ENCODE data around the gene MAP1LC3A.
A peak's percentile ranks its signal among the peaks of the same experiment; 100 is the strongest.
"Not testable (repeated sequence)": the region's sequence is repeated elsewhere in the genome, so short reads cannot be mapped to it uniquely, and the experiment has no call there.

The MAP1LC3A gene

DNA sequence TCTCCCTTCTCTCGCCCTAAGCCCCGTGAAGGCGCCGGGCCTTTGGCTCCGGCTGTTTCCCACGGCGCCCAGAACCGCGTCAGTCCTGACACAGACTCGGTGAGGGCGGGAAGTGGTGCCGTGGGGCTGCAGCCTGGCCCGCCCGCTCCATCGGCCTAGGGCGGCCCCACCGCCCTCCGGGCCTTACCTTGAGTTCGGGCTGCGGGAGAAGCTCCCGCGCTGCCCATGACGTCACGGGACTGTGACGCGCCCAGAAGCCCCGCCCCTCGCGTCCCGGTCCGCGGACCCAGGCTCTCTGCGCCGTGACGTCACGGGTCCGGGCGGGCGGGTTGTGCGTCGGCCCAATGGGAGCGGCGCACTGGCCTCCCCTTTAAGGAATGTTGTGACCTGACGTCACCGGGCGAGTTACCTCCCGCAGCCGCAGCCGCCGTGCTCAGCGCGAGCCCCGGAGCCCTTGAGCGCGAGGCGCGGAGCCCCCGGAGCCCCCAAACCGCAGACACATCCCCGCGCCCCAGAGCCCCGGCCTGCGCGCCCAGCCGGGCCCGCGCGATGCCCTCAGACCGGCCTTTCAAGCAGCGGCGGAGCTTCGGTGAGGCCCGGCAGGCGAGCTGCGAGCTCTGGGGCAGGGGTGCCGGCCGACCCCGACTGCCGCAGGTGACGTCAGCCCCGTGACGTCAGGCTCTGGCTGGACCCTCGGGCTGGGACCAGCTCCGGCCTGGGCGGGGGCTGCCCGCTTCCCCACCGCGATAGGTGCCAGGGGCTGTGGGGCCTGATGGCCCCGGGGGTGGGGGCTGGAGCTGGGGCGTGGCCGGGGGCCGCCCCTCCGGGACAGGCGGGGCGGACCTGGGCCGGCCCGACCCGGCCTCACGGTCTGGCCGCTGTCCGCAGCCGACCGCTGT lies at the start of gene MAP1LC3A:
MAP1LC3A (plus strand) TSS at position 399 of the 899 bp plus-strand sequence; CDS start at position 550, 151 bp downstream.
- peak; percentile 96 for DNase-seq

DNA sequence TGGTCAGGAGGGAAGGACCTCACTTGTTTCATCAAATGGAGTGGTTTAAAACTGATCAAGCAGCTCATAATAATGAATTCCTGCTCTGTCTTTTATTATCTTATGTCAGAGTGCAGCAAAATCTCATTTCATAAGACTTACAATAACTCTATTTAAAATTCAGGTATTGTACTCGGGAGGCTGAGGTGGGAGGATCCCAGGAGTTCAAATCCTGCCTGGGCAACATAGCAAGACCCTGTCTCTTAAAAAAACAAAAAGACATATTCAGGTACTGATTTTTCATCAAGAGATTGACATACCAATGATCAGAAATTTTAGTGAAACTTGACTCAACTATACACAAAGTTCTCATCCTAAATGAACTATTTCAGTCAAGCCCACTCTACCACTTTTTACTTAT lies 47.9 kb upstream of the MAP1LC3A start:
- DNase-seq = no peak

DNA sequence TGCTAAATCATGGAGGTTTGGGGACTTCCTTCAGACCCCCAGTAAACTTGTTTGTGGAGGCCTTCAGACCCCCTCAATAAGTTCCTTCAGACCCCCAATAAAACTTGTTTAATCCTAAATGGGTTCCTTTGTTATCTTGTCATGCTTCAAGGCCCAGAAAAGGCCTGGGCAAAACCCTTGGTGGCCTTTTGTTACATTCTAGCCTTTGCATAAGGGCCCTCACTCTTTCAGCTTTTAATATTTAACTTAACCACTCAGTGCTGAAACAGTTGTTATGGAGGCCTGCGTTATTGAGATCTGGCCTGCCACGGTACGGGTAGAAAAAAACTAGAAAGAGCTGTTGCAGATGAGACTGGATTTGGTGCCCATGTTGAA lies 46.6 kb upstream of the MAP1LC3A start:
- no peak for DNase-seq

DNA sequence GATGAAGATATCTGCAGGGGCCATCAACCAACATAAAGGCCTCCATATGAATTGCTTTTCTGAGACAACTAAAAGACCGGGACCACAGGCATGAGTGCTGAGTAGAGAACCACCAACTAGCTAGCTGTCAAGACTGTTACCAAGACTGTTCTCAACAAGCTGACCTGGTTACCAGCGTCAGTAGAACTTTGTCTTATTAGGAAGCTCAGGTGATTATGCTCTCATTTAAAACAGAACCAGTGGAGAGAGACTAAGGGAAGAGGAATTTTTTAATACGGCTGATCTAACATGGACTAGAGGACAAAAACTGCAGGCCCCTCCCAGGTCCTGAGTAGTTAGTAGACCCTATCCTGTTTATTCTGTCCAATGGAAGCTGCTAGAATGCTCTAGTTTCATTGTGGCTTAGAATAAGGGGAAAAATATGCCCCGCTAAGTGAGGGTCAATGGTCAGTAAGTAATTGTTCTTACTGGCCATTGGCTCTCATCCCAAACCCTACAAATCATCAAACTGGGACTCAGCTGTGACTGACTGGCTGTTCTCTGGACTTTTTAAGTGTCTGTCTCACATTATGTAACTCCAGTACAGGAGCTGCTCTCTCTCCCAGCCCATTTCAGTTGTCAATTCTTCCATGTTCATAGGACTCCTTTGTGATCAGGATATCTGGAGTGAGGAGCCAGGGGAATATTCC lies 46.1 kb upstream of the MAP1LC3A start:
- no peak for DNase-seq

DNA sequence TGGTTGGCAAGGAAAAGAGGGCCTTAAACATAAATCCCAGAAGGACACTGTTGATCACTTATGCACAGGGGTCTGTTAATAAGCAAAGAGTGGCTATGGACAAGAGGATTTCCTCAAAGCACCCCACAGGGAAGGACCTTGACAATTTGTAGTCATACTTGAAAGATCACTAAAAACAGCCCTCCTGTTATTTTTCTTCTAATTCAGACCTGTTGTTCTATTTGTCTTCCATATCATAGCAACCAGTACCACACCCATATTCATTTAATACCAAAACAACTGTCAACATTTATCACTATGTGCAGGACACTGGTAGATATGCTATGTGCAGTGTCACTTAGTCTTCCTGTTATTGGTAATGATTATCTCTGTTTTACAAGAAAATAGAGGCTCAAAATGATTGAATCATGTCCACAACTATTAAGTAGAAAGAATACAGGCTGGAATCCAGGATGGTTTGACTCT lies 45.5 kb upstream of the MAP1LC3A start:
- DNase-seq = peak in 1 of 2 donors; percentile 43

DNA sequence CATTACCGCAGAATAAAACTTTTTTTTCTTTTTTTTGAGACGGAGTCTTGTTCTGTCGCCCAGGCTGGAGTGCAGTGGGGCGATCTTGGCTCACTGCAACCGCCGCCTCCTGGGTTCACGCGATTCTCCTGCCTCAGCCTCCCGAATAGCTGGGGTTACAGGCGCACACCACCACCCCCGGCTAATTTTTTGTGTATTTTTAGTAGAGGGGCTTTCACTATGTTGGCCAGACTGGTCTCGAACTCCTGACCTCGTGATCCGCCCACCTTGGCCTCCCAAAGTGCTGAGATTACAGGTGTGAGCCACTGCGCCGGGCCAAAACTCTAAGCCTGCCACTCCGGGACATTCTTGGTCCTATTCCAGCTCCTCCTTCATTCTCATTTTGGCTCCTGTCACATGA lies 44.5 kb upstream of the MAP1LC3A start:
- not testable (repeated sequence) for DNase-seq

DNA sequence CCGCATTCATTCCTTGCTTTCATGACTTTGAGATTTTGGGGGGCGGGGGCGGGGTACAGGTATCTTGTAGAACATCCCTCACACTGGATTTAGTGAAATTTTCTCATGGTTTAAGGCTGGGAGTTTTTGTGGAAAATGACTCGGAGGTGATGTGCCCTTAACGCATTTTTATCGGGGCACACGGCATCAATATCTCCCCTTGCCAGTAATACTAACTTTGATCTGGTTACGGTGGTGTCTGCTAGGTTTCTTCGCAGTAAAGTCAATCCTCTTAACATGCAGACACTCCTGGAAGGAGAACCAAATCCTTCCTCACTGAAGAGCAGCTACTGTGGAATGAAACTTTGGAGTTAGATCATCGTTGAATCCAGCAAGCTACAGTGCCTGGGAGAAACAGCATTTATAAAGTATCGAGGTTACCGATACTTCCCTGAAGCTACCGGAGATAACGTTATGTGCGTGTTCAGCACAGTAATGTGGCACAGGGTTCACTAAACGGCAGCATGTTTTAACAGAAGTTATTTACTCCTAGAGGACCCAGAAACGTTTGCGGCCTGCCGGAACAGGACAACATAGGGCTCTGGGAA lies 43.5 kb upstream of the MAP1LC3A start:
- DNase-seq = no peak

DNA sequence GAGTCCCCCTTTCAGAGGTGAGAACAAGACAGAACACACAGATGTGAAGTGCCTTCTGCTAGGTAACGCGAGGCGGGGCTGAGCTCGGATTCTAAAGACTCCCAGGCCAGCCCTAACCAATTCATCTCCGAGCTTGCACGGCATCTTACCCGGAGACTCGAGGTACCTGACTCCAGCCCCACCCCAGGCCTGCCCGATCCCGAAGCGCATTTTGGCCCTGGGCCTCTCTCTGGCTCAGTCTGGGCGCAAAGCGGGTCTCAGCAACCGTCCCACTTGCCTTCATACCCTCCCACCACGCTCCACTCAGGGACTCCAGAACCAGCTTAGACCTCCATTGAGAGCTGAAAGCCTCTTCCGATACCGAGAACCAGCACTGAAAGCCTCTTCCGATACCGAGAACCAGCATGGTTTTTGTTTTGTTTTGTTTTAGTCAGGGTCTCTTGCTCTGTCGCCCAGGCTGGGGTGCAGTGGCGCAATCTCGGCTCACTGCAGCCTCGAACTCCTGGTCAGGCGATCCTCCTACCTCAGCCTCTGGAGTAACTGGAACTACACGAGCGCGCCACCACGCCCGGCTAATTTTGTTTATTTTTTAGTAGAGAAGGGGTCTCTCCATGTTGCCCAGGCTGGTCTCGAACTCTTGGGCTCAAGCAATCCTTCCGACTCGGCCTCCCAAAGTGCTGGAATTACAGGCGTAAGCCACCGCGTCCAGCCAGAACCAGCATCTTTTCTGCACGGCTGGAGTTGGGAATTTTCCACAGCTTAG lies 42.9 kb upstream of the MAP1LC3A start:
- DNase-seq = peak; percentile 62 to 77

DNA sequence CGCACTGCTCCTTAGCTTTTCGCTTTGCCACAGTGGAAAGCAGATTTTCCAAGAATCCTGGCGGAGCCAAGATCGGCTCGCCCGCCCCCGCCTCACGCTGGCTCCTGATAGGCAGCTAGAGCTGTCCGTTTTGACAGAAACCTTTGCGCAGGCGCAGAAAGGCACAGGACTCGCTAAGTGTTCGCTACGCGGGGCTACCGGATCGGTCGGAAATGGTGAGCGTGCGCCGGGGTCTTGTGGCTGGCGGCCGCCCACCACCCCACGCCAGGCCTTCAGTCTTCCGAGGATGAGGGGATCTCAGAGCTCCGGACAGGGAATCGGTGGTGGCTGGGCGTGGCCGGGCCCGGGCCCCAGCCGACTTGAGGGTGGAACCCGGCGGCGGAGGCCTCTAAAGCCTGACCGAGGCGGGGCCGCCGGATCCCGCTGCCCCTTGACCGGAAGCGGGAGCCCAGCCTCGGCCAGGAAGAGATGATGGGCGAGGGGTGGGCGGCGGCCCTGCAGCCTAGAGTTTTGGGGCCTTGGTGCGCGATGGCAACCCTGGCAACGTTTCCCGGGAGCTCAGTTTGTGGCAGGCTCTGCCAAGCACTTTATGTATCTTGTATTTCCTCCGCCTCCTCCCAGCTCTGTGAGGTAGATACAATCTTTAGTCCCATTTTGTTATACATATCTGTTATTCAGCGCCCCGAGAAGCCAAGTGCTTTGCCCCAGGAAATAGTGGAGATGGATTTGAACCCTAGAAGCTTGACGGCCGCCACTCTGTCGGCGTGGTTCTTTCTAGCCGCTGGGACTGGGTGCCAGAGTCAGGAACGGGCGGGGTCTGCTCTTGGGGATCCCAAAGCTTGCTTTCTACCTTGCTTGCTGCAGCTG lies 42.0 kb upstream of the MAP1LC3A start, which contains the start of gene DYNLRB1:
DYNLRB1 (plus strand) TSS at position 176 of the 867 bp plus-strand sequence; CDS start at position 213, 37 bp downstream.
- DNase-seq = peak; percentile 93 to 94

DNA sequence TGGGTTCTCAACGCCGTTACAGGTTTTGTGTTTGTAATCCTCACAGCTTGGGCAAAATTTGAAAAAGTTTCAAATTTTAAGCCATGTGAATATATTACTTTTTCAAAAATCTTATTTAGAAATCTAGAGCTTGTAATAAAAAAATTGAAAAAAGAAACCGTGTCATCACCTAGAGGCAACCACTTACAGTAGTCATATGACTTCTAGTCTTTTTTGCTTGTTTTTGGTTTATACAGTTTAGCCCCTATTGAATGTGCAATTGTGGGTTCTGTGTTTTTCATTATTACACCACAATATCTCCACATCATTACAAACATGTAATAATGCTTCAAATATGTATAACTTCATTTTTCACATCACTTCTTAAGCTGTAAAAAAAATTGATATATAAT lies 41.4 kb upstream of the MAP1LC3A start:
- no peak for DNase-seq

DNA sequence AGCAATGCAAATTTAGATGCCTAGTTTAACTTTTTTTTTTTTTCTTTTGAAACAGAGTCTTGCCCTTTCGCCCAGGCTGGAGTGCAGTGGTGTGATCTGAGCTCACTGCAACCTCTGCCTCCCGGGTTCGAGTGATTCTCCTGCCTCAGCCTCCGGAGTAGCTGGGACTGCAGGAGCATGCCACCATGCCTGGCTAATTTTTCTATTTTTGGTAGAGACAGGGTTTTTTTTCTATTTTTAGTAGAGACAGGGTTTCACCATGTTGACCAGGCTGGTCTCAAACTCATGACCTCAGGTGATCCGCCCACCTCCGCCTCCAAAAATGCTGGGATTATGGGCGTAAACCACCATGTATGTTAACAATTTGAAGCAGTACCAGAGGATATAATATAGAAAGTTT lies 39.7 kb upstream of the MAP1LC3A start:
- not testable (repeated sequence) for DNase-seq

DNA sequence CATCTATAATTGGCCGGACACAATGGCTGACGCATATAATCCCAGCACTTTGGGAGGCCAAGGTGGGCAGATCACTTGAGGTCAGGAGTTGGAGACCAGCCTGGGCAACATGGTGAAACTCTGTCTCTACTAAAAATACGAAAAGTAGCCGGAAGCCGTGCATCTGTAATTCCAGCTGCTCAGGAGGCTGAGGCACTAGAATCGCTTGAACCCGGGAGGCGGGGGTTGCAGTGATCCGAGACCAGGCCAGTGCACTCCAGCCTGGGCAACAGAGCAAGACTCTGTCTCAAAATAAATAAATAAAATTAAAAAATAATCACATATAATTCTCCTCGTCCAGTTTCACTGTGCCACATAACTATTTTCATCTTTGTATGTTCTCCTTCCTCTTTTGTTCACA lies 38.7 kb upstream of the MAP1LC3A start:
- not testable (repeated sequence) for DNase-seq

DNA sequence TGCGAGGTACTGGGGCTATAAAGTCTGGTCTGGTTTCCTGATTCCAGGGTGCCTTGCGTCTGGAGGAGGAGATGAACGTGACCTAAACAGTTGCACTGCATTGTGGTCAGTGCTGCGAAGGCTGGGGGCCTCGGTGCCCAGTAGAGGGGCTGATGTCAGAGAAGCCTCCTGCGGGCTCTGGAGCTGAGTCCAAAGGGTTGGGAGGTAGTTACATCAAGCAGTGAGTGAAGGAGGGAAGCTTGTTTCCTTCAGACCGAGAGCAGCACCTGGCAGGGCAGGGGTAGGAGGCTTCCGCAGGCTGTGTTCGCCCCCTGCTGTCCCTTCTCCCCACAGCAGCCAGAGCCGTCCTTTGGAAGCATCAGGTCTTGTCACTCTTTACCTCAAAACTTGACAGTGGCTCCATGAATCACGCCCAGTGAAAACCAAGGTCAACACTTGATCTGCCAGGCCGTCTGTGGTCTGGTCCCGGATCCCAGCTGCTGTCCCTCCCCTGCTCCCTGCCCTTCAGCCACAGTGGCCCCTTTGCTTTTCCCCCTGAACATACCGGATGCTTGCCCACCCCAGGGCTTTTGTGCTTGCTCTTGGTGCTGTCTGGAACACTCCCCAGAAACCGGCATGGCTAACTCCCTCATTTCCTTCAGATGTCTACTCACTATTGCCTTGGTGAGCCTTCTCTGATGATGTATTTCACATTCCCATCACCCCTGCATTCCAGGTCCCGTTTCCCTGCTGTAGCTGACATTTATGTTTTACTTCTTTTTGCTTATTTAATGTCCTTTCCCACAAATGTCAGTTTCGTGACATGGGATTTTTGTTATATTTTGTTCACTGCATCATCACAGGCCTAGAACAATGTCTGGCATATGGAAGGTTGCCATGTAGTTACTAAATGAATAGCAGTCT lies 35.3 kb upstream of the MAP1LC3A start:
- DNase-seq = peak; percentile 40 to 53

DNA sequence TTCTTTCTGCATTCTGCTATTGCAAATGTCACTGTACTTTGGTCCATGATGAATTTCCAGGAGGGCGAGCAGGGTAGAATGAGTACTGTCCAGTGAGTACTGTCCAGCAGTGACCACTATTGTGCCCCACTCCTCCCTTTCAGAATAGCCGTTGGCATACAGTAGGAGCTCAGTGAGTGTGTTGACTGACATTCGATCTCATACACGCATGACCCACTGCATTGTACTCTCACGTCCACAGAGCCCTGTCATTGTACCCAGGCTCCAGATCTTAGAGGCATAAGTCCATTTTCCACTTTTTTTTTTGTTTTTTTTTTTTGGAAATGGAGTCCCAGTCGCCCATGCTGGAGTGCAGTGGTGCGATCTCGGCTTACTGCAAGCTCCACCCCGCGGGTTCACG lies 34.1 kb upstream of the MAP1LC3A start:
- no peak for DNase-seq

DNA sequence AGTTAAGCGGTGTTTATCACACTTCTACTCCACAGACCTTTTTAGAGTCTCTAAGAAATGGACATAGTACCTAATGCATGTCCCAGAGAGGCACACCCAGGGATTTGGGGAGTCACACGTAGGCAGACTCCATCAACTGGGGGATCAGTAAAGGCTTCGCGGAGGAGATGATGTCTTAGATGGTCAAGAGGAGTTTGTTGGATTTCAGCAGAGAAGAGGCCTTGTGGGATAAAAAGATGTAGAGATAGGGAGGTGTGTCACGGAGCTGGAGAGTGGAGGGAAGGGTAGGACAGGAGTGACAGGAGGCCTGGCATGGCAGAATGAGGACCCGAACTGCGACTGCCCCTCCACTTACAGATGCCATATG lies 33.2 kb upstream of the MAP1LC3A start:
- no peak for DNase-seq

DNA sequence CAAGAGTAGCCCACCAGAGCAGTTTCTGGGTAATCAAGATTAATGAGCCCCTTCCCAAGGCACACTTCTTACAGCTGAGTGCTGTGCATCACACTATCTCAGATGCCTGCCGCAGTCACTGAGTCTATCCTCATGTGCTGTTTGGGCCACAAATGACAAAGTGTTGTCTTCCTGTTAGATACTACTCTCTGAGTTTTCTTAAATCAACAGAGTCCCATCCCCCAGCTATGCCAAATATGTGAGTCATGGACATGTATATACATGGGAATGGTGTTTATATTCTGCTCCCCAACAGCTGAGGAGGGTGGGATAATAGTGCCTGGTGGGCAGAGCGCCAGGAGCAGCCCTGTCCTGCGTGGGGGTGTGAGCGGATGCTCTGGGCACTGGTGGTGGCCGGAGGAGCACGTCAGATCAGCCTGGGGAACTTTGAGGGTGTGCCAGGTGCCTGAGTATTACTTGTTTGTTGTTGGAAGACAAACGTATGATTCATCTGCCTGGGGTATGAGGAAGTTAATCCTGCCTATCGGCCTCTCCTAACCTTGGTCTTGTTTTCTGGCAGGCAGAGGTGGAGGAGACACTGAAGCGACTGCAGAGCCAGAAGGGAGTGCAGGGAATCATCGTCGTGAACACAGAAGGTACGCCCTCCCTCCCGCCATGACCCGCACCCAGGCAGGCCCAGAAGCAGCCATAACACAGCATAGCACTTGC lies 32.7 kb upstream of the MAP1LC3A start:
- DNase-seq = no peak

DNA sequence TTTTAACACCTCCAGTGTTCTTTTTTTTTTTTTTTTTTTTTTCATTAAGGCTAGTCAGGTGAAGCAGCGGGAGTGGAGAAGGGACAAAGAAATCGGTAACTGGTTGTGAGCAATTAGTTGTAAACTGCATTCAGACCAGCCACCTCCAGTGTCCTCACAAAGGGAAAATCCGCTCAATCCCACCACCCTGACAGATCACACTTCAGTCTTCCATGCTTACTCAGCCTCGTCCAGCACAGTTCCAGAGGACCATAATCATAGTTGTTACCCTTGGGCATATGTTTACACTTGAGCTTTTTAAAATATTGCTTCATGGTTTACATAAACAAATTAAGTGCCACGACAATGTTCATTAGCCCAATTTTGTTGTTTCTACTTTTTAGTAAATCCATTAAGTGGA lies 32.1 kb upstream of the MAP1LC3A start:
- DNase-seq = no peak

DNA sequence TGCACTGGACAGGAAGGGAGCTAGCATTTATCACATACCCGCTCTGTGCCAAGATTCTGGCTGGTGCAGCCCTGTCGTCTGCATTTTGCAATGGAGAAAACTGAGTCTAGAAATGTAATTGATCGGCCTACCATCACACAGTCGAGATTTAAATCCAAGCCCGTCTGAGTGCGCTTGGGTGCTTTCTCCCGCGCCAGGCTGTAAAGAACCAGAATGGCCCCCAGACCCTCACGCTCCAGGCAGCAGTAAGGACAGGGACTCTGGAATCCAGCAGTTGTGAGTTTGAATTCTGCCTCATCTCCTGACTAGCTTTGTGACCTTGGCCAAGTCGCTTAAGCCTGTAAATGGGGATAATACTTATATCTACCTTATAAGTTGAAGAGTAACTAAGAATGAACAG lies 31.5 kb upstream of the MAP1LC3A start:
- no peak for DNase-seq

DNA sequence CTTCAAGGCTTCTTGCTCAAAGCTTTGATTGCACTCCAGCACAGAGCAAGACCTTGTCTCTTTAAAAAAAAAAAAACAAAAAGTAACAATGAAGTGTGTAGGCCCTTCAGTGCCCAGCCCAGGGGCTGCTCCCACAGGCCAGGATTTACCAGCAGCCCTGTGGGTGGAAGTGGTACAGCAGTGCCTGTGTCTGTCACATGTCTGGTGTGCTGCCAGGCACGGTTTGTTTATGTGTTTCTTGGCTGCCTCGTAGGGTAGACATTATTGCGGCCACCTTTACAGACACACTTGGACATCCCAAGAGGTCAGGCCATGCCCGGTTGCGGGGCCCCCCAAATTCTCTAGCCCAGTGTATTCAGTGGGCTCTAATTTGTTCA lies 29.6 kb upstream of the MAP1LC3A start:
- no peak for DNase-seq

DNA sequence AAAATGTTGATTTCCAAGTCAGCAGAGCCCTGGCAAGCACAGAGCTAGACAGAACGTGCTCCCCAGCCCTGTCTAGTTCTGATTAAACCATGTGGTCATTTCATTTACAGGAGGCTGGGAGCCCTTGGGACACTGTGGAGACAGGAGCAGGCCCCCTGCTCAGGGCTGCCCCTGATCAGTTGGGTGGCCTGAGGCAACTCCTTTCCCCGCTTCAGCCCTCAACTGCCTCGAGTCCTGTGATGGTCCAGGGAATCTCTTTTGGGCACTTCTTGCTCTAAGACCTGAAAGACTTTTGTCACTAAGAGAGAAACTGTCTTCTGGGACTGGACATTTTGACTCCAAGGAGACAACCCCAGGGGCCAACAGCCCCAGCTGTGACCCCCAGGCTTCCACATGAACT lies 28.8 kb upstream of the MAP1LC3A start:
- DNase-seq = no peak
